ENCODE measurements around the gene FIZ1.

The FIZ1 gene

GRCh38 chr19:55602104-55603001, 3.0 kb upstream of the FIZ1 start:
- no peak for TF ChIP-seq CTCF (IDR thresholded peaks at IDR 0.05; ENCODE audit: low read depth, low read length)
- no peak for DNase-seq (ENCODE audit: low read depth, low spot score)
- no peak overlapping the region for H3K4me3 ChIP-seq (ENCODE audit: low read depth, low read length)
- in situ Hi-C loops (cut with HindIII; ENCODE audit: low sequenced_read_pairs): no loop called here

- no peak for DNase-seq (ENCODE audit: low read depth, low spot score)
- in situ Hi-C loops (cut with HindIII; ENCODE audit: low sequenced_read_pairs): no loop called here
Observed at GRCh38 chr19:55601084-55601483, 1.8 kb upstream of the FIZ1 start.

GRCh38 chr19:55600662-55601028, 1.3 kb upstream of the FIZ1 start:
- in situ Hi-C loops (cut with HindIII; ENCODE audit: low sequenced_read_pairs): no loop called here
- H3K4me3 ChIP-seq (ENCODE audit: low read depth, low read length): peak overlapping the region; percentile 84
- no peak for TF ChIP-seq CTCF (IDR thresholded peaks at IDR 0.05; ENCODE audit: low read depth, low read length)
- no peak for DNase-seq (ENCODE audit: low read depth, low spot score)

More at GRCh38 chr19:55601084-55601483, 1.8 kb upstream of the FIZ1 start:
- no peak for TF ChIP-seq CTCF (IDR thresholded peaks at IDR 0.05; ENCODE audit: low read depth, low read length)
- H3K4me3 ChIP-seq (ENCODE audit: low read depth, low read length): peak overlapping the region; percentile 84

- peak within 1 kb of the TSS; percentile 84 for H3K4me3 ChIP-seq (ENCODE audit: low read depth, low read length)
- peak; percentile 69 for DNase-seq (ENCODE audit: low read depth, low spot score)
Observed at GRCh38 chr19:55599842-55600661, 735 bp upstream of the FIZ1 start, which contains the start of gene ZNF524. TSS of gene ZNF524 (plus strand) at chr19:55600288. CDS start at chr19:55602113, 1,825 bp downstream.

GRCh38 chr19:55598719-55599467, 424 bp downstream of the FIZ1 start:
- in situ Hi-C loops (cut with HindIII; ENCODE audit: low sequenced_read_pairs): no loop called here

More at GRCh38 chr19:55599842-55600661, 735 bp upstream of the FIZ1 start, which contains the start of gene ZNF524:
- TF ChIP-seq CTCF (IDR thresholded peaks at IDR 0.05; ENCODE audit: low read depth, low read length): no peak
- in situ Hi-C loops (cut with HindIII; ENCODE audit: low sequenced_read_pairs): no loop called here

More at GRCh38 chr19:55598719-55599467, 424 bp downstream of the FIZ1 start:
- peak overlapping the region; percentile 84 for H3K4me3 ChIP-seq (ENCODE audit: low read depth, low read length)
- peak; percentile 97 for DNase-seq (ENCODE audit: low read depth, low spot score)
- TF ChIP-seq CTCF (IDR thresholded peaks at IDR 0.05; ENCODE audit: low read depth, low read length): no peak
